Bronchial epithelial cell (primary cell): ENCODE data around the gene NLRC4. TPM values are rescaled to one million over a fixed set of nuclear protein-coding genes. Genes with fewer than 3 reads are reported as not detected.
"Not testable (repeated sequence)": the region's sequence is repeated elsewhere in the genome, so short reads cannot be mapped to it uniquely, and the experiment has no call there.

Experiments
- DNase-seq: peaks from one replicate; pipeline ENCODE4 v3.0.0-alpha.2; 2010; ENCODE audit warnings: low read depth
- FAIRE-seq: peaks from 2 replicates; lab custom pipeline; 2011; peaks lifted over from hg19 to GRCh38; lab: Jason Lieb, UNC
- H3K27me3 ChIP-seq: 2 replicates; pipeline ENCODE4 v1.5.1; 2011; ENCODE audit warnings: low read length; ENCODE audit not compliant: control insufficient read depth, insufficient read depth
- H3K36me3 ChIP-seq: 2 replicates; pipeline ENCODE4 v1.5.1; 2011; ENCODE audit warnings: low read length; ENCODE audit not compliant: control insufficient read depth, insufficient read depth
- H3K4me3 ChIP-seq: 2 replicates; pipeline ENCODE4 v1.5.1; 2011; ENCODE audit warnings: mild to moderate bottlenecking, low read depth, low read length, control low read depth
- total RNA-seq: library from RNA; depleted of rRNA; stranded (reverse); fragments of >200 nt; gene quantifications from 2 replicates; pipeline ENCODE4 v1.2.1, GENCODE V29; 2014
- TF ChIP-seq, protein P1 (sequence below): IDR thresholded peaks from 2 replicates; pipeline ENCODE4 v1.5.1; 2011; ENCODE audit warnings: mild to moderate bottlenecking, moderate library complexity, low read length, control low read depth, inconsistent platforms; ENCODE audit not compliant: insufficient read depth, severe bottlenecking

The NLRC4 gene
- total RNA-seq, 1 donor from 2014 or later = 0.53 TPM

DNA sequence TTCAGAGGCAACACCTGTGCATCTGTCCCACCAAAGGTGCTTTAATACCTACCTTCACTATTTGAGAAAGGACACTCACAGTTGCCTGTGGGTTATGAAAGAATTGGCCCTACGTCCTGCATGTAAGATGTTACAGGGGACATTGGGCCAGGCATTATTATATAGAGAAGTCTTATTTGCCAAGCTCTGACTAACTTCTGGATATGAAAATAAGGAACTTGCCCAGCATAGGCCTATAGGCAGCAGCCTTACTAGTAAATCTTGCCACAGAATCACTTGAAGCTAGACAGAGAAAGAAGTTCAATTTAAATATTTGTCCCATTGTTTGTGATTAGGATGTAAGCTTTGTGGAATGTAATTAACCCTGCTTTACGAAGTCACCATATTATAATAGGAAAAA lies 41.7 kb downstream of the NLRC4 start:
- TF ChIP-seq, protein P1, sequence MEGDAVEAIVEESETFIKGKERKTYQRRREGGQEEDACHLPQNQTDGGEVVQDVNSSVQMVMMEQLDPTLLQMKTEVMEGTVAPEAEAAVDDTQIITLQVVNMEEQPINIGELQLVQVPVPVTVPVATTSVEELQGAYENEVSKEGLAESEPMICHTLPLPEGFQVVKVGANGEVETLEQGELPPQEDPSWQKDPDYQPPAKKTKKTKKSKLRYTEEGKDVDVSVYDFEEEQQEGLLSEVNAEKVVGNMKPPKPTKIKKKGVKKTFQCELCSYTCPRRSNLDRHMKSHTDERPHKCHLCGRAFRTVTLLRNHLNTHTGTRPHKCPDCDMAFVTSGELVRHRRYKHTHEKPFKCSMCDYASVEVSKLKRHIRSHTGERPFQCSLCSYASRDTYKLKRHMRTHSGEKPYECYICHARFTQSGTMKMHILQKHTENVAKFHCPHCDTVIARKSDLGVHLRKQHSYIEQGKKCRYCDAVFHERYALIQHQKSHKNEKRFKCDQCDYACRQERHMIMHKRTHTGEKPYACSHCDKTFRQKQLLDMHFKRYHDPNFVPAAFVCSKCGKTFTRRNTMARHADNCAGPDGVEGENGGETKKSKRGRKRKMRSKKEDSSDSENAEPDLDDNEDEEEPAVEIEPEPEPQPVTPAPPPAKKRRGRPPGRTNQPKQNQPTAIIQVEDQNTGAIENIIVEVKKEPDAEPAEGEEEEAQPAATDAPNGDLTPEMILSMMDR = no peak
- no peaks in the 10 kb centered on the region for H3K27me3 ChIP-seq
- H3K36me3 ChIP-seq = peaks cover 2% of the 10 kb centered on the region
- DNase-seq = no peak
- no peak for FAIRE-seq
- H3K4me3 ChIP-seq = no peak overlapping the region

DNA sequence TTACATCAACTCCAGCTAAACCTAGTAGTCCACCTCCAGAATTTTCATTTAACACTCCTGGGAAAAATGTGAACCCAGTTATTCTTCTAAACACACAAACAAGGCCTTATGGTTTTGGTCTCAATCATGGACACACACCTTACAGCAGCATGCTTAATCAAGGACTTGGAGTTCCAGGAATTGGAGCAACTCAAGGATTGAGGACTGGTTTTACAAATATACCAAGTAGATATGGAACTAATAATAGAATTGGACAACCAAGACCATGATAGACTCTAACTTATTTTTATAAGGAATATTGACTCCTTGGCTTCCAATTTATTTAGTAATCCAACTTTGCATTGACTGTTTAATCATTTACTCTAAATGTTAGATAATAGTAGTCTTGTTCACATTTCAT lies 44.2 kb downstream of the NLRC4 start:
- Histone ChIP-seq H3K4me3 (no peak overlapping the region), H3K27me3 (no peaks in the 10 kb centered on the region), H3K36me3 (peaks cover under 1% of the 10 kb centered on the region)
- TF ChIP-seq, protein P1 = no peak
- no peak for FAIRE-seq
- DNase-seq = no peak

GRCh38 chr2:32212295-32212694 lies 52.4 kb downstream of the NLRC4 start:
- FAIRE-seq (no peak), DNase-seq (no peak)
- Histone ChIP-seq H3K4me3 (no peak overlapping the region), H3K36me3 (peaks cover 2% of the 10 kb centered on the region), H3K27me3 (no peaks in the 10 kb centered on the region)
- TF ChIP-seq, protein P1 = no peak

DNA sequence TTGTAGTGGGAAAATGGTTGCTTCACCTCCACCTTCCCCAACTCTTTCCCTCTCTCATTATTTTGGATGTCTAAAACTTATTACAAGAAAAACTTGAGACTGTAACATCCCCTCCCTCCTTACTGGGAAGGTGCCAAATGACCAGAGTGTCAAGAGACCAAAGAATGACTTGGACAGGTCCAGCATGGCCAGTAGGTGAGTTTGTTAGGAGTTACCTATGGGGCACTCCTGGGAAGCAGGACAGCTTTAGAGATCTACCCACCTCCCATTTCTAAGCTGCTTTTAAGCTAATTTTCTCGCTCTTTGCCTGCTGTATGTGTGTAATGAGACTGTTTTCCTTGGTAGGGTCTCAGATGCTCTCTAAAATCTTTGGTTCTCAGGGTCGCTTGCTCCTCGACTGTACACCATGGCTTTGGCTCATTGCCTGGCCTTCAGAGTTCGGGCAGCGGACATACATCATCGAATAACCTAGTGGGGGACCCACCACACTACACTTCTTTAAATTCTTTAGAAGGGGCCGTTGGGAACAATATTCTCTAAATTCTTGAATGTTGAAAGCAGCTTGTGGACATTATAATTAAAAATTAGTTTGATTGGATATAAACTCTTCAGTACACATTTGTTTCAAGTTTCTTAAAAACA lies 53.8 kb downstream of the NLRC4 start:
- Histone ChIP-seq H3K4me3 (no peak overlapping the region), H3K36me3 (peaks cover 2% of the 10 kb centered on the region), H3K27me3 (no peaks in the 10 kb centered on the region)
- TF ChIP-seq, protein P1 = no peak
- no peak for DNase-seq
- FAIRE-seq = no peak

- not testable (repeated sequence) for H3K36me3 ChIP-seq, H3K27me3 ChIP-seq, FAIRE-seq, H3K4me3 ChIP-seq, DNase-seq
Observed at GRCh38 chr2:32203428-32203827, 61.3 kb downstream of the NLRC4 start.

DNA sequence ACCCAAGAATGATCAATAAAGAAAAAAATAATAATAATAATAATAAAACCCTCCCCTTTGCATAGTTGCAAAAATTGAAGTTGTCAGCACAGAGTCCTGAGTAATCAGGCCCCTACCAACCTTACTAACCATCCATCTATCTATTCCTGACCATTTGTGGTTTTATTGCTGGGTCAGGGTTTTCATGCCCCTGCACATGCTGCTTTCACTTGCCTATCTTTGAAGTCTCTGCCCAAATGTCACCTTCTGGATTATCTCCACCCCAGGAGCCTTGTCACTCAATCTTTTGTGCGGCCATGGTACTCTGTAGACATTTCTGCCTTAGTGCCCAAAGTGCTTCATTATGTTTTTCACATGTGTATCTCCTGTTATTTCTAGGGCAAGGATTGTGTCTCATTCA lies 63.9 kb downstream of the NLRC4 start:
- Histone ChIP-seq H3K27me3 (no peaks in the 10 kb centered on the region), H3K36me3 (peaks cover 4% of the 10 kb centered on the region), H3K4me3 (no peak overlapping the region)
- no peak for FAIRE-seq
- no peak for DNase-seq
- TF ChIP-seq, protein P1 = no peak
